PC-3 (cell line): ENCODE results near the gene FGFBP2. TPM values are rescaled to one million over a fixed set of nuclear protein-coding genes. Genes with fewer than 3 reads are reported as not detected.

Source experiments
- ATAC-seq: fragments of 200-7000 bp; cut with Tn5 transposase; 2 replicates; pipeline ENCODE4 v1.9.1; 2020; ENCODE audit warnings: mild to moderate bottlenecking, moderate library complexity
- BruUV-seq: library from RNA; stranded (reverse); fragments of 400-500 nt; replicated peaks from 2 replicates; lab custom pipeline; 2021; lab: Mats Ljungman, UMichigan
- CTCF ChIA-PET: fragments of 300-600 bp; sonication (Branson Sonifier 250); formaldehyde crosslinking; loops from one replicate; lab custom pipeline; 2022; ENCODE audit warnings: antibody characterized with exemption; lab: Charles Lee
- POLR2A ChIA-PET: fragments of 300-600 bp; sonication (Branson Sonifier 250); formaldehyde crosslinking; loops from one replicate; lab custom pipeline; 2022; ENCODE audit warnings: antibody characterized with exemption; ENCODE audit not compliant: unreplicated experiment; lab: Charles Lee
- DNase-seq: peaks from one replicate; pipeline ENCODE4 v3.0.0-alpha.2; 2015
- H2AFZ ChIP-seq: fragments of 300-600 bp; sonication (generic); 2 replicates; pipeline ENCODE4 v1.6.0; 2016; ENCODE audit warnings: antibody characterized with exemption, low read length
- H3F3A ChIP-seq: fragments of 300-600 bp; sonication (generic); one replicate; pipeline ENCODE4 v1.6.0; 2017; ENCODE audit warnings: antibody characterized with exemption, low read length, control low read depth, mild to moderate bottlenecking; ENCODE audit not compliant: unreplicated experiment
- H3K27ac ChIP-seq: fragments of 300-600 bp; sonication (generic); 2 replicates; pipeline ENCODE4 v1.5.1; 2016; ENCODE audit warnings: mild to moderate bottlenecking, low read length
- H3K27me3 ChIP-seq: fragments of 300-600 bp; sonication (generic); 2 replicates; pipeline ENCODE4 v1.6.1; 2016; ENCODE audit warnings: low read length, mixed read lengths
- H3K36me3 ChIP-seq: fragments of 300-600 bp; sonication (generic); 2 replicates; pipeline ENCODE4 v1.6.1; 2016; ENCODE audit warnings: low read depth, mixed run types, low read length, mixed read lengths
- H3K4me1 ChIP-seq: fragments of 300-600 bp; sonication (generic); 2 replicates; pipeline ENCODE4 v1.5.1; 2016; ENCODE audit warnings: low read length; ENCODE audit not compliant: insufficient read depth
- H3K4me2 ChIP-seq: fragments of 300-600 bp; sonication (generic); 2 replicates; pipeline ENCODE4 v1.6.0; 2016; ENCODE audit warnings: low read length
- H3K4me3 ChIP-seq: fragments of 300-600 bp; sonication (generic); 2 replicates; pipeline ENCODE4 v1.5.1; 2016; ENCODE audit warnings: mild to moderate bottlenecking, low read length, mixed read lengths
- H3K79me2 ChIP-seq: fragments of 300-600 bp; sonication (generic); 2 replicates; pipeline ENCODE4 v1.6.1; 2017; ENCODE audit warnings: low read length, mixed read lengths
- H3K9ac ChIP-seq: fragments of 300-600 bp; sonication (generic); 2 replicates; pipeline ENCODE4 v1.6.0; 2016; ENCODE audit warnings: mild to moderate bottlenecking, low read length
- H3K9me2 ChIP-seq: fragments of 300-600 bp; sonication (generic); replicated peaks from 2 replicates; pipeline ENCODE4 v1.6.1; 2016; ENCODE audit warnings: mixed run types, low read length, mixed read lengths
- H3K9me3 ChIP-seq: fragments of 300-600 bp; sonication (generic); 2 replicates; pipeline ENCODE4 v1.6.1; 2016; ENCODE audit warnings: low read length, mixed read lengths
- H4K20me1 ChIP-seq: fragments of 300-600 bp; sonication (generic); 2 replicates; pipeline ENCODE4 v1.6.1; 2016; ENCODE audit warnings: low read length, mixed read lengths
- CTCF ChIP-seq: fragments of 300-600 bp; sonication (generic); conservative IDR thresholded peaks from 2 replicates; pipeline ENCODE4 v1.5.1; 2017; ENCODE audit warnings: antibody characterized with exemption, low read depth, mild to moderate bottlenecking, low read length
- EZH2 ChIP-seq: fragments of 300-600 bp; sonication (generic); IDR thresholded peaks from one replicate; pipeline ENCODE4 v1.6.1; 2017; ENCODE audit warnings: antibody characterized with exemption, mild to moderate bottlenecking, low read length; ENCODE audit not compliant: unreplicated experiment
- EZH2phosphoT487 ChIP-seq: fragments of 300-600 bp; sonication (generic); IDR thresholded peaks from 2 replicates; pipeline ENCODE4 v1.6.1; 2018; ENCODE audit warnings: mild to moderate bottlenecking, antibody characterized with exemption, low read length, borderline replicate concordance
- intact Hi-C: fragments of 100-400 bp; cut with micrococcal nuclease; formaldehyde crosslinking; loops from 2 replicates; pipeline ENCODE4 v1.9.0; 2023
- total RNA-seq: library from RNA; depleted of rRNA; stranded (reverse); fragments of >200 nt; gene quantifications from 2 replicates; pipeline ENCODE4 v1.2.3, GENCODE V29; 2014

Gene FGFBP2
- total RNA-seq, 1 experiment from 2014 or later: not detected

- ATAC-seq: no peak
- intact Hi-C loops: no loop called here
- H3K36me3 ChIP-seq: no peaks in the 10 kb centered on the region
- H4K20me1 ChIP-seq: no peaks in the 10 kb centered on the region
- no peaks in the 10 kb centered on the region for H3K79me2 ChIP-seq
- H2AFZ ChIP-seq: no peak overlapping the region
- POLR2A ChIA-PET: no interaction called here
- H3K9me3 ChIP-seq: no peaks in the 10 kb centered on the region
- H3K4me1 ChIP-seq: no peaks in the 10 kb centered on the region
- TF ChIP-seq CTCF: no peak
- no peak for TF ChIP-seq EZH2
- TF ChIP-seq EZH2phosphoT487: no peak
- DNase-seq: no peak
- CTCF ChIA-PET: no interaction called here
- no peaks in the 10 kb centered on the region for H3F3A ChIP-seq
- BruUV-seq: no TSS peak
- no peak overlapping the region for H3K4me2 ChIP-seq
- H3K27me3 ChIP-seq: no peaks in the 10 kb centered on the region
- no peaks in the 10 kb centered on the region for H3K9me2 ChIP-seq
- no peak overlapping the region for H3K4me3 ChIP-seq
- no peak overlapping the region for H3K27ac ChIP-seq
- H3K9ac ChIP-seq: no peak overlapping the region
Observed at GRCh38 chr4:15928883-15929282, 34.1 kb downstream of the FGFBP2 start.

- H3K27ac ChIP-seq: no peak overlapping the region
- no peak overlapping the region for H3K9ac ChIP-seq
- ChIA-PET CTCF (no interaction called here), POLR2A (no interaction called here)
- H3K79me2 ChIP-seq: no peaks in the 10 kb centered on the region
- TF ChIP-seq EZH2phosphoT487 (no peak), EZH2 (no peak), CTCF (no peak)
- H3K36me3 ChIP-seq: no peaks in the 10 kb centered on the region
- H3K9me2 ChIP-seq: no peaks in the 10 kb centered on the region
- ATAC-seq: no peak
- no peaks in the 10 kb centered on the region for H4K20me1 ChIP-seq
- H3K9me3 ChIP-seq: no peaks in the 10 kb centered on the region
- H3K4me1 ChIP-seq: peaks cover 10% of the 10 kb centered on the region
- DNase-seq: no peak
- no peak overlapping the region for H3K4me2 ChIP-seq
- H3K4me3 ChIP-seq: no peak overlapping the region
- no peaks in the 10 kb centered on the region for H3F3A ChIP-seq
- BruUV-seq: no TSS peak
- H2AFZ ChIP-seq: no peak overlapping the region
- intact Hi-C loops: no loop called here
- no peaks in the 10 kb centered on the region for H3K27me3 ChIP-seq
Observed at GRCh38 chr4:15926486-15926885, 36.5 kb downstream of the FGFBP2 start.

GRCh38 chr4:15925830-15926229 is 37.1 kb downstream of the FGFBP2 start:
- ChIA-PET CTCF (no interaction called here), POLR2A (no interaction called here)
- H3K27ac ChIP-seq: no peak overlapping the region

More at GRCh38 chr4:15925830-15926229, 37.1 kb downstream of the FGFBP2 start:
- intact Hi-C loops: no loop called here
- ATAC-seq (no peak), DNase-seq (no peak)
- Histone ChIP-seq H3K9ac (no peak overlapping the region), H2AFZ (no peak overlapping the region), H3K9me2 (no peaks in the 10 kb centered on the region), H4K20me1 (no peaks in the 10 kb centered on the region), H3K4me1 (peaks cover 15% of the 10 kb centered on the region), H3K27me3 (no peaks in the 10 kb centered on the region), H3K36me3 (no peaks in the 10 kb centered on the region), H3K79me2 (no peaks in the 10 kb centered on the region), H3F3A (no peaks in the 10 kb centered on the region), H3K4me3 (no peak overlapping the region), H3K4me2 (no peak overlapping the region), H3K9me3 (no peaks in the 10 kb centered on the region)
- BruUV-seq: no TSS peak
- no peak for TF ChIP-seq EZH2phosphoT487
- TF ChIP-seq EZH2: no peak
- no peak for TF ChIP-seq CTCF
